SH-SY5Y (cell line): Measurements from ENCODE around the gene DYNLT4.

Experiments used
- GATA2 ChIP-seq: IDR thresholded peaks from 2 replicates; pipeline ENCODE4 v1.6.1; 2011; ENCODE audit warnings: mild to moderate bottlenecking, low read depth, low read length
- GATA3 ChIP-seq: IDR thresholded peaks from 2 replicates; pipeline ENCODE4 v1.6.1; 2011; ENCODE audit warnings: low read depth, mild to moderate bottlenecking, low read length, moderate library complexity

- TF ChIP-seq GATA3 (no peak), GATA2 (no peak)
Measured at GRCh38 chr1:44801491-44802305, 5.5 kb downstream of the DYNLT4 start.
